Mucosa of rectum (tissue), 2 donors: ENCODE measurements around the gene CDH5.
A peak's percentile ranks its signal among the peaks of the same experiment; 100 is the strongest.

Experiments used
- H3K27ac ChIP-seq, 2 donors: one replicate each; pipeline ENCODE4 v1.7.0; 2013; ENCODE audit warnings: inconsistent platforms in 2 of 2, low read depth in 2 of 2, low read length in 2 of 2
- H3K27me3 ChIP-seq, 2 donors: one replicate each; pipeline ENCODE4 v1.7.0; 2013; ENCODE audit warnings: low read length in 2 of 2; ENCODE audit not compliant: control insufficient read depth in 2 of 2, insufficient read depth in 2 of 2
- H3K36me3 ChIP-seq, 2 donors: one replicate each; pipeline ENCODE4 v1.7.0; 2013; ENCODE audit warnings: low read length in 2 of 2; ENCODE audit not compliant: control insufficient read depth in 2 of 2, insufficient read depth in 2 of 2
- H3K4me1 ChIP-seq, 2 donors: one replicate each; pipeline ENCODE4 v1.7.0; 2013; ENCODE audit warnings: low read length in 2 of 2, mild to moderate bottlenecking in 1 of 2; ENCODE audit not compliant: control insufficient read depth in 2 of 2, insufficient read depth in 2 of 2
- H3K4me3 ChIP-seq, 2 donors: one replicate each; pipeline ENCODE4 v1.7.0; 2013; ENCODE audit warnings: low read length in 2 of 2
- H3K9ac ChIP-seq, 2 donors: one replicate each; pipeline ENCODE4 v1.7.0; 2013; ENCODE audit warnings: low read length in 2 of 2, low read depth in 1 of 2, mild to moderate bottlenecking in 1 of 2
- H3K9me3 ChIP-seq, 2 donors: one replicate each; pipeline ENCODE4 v1.7.0; 2013; ENCODE audit warnings: low read length in 2 of 2; ENCODE audit not compliant: control insufficient read depth in 2 of 2
- donor health status: healthy.
- donor health status: Normal muscosa, but diverticular disease.

Gene CDH5

GRCh38 chr16:66354034-66354909, 12.2 kb upstream of the CDH5 start:
- Histone ChIP-seq H3K9me3 (no peaks in the 10 kb centered on the region), H3K9ac (no peak overlapping the region), H3K27me3 (peaks cover 0 to 5% of the 10 kb centered on the region in 2 donors), H3K36me3 (no peaks in the 10 kb centered on the region), H3K4me1 (no peaks in the 10 kb centered on the region), H3K4me3 (no peak overlapping the region), H3K27ac (no peak overlapping the region)

DNA sequence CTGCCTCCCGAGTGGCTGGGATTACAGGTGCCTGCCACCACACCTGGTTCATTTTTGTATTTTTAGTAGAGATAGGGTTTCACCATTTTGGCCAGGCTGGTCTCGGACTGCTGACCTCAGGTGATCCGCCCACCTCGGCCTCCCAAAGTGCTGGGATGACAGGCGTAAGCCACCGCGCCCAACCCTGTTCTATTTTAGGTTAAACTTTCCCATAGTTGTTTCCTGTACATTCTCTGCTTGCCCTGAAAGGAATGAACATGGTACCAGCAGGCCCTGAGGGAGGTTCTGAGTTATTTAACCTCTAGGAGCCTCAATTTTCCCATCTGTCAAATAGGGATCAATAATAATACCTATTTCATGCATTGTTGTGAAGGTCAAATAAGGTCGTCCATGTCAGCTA, 11.0 kb upstream of the CDH5 start:
- Histone ChIP-seq H3K27ac (no peak overlapping the region), H3K9me3 (no peaks in the 10 kb centered on the region), H3K36me3 (no peaks in the 10 kb centered on the region), H3K27me3 (peaks cover 0 to 5% of the 10 kb centered on the region in 2 donors), H3K4me1 (no peaks in the 10 kb centered on the region), H3K9ac (no peak overlapping the region), H3K4me3 (no peak overlapping the region)

DNA sequence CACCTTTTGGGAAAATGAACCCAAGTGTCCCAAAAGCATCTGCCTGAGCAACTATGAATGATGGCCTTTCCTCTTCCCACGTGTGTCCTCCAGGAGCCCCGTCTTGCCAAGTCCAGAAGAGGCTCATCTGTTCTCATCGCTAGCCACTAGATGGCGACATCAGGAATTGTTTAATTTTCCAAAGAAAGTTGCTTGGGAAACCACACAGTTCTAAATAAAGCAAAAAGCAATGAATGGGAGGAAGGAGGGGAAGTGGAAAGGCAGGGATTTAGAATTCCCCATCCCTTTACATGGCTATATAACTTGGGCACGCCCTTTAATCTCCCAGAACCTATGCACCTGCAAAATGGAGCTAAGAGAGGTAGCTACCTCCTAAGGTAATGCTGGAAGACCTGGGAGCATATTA, 9.0 kb upstream of the CDH5 start:
- Histone ChIP-seq H3K9ac (no peak overlapping the region), H3K27ac (no peak overlapping the region), H3K4me3 (no peak overlapping the region), H3K4me1 (no peaks in the 10 kb centered on the region), H3K9me3 (no peaks in the 10 kb centered on the region), H3K27me3 (peaks cover 0 to 1% of the 10 kb centered on the region in 2 donors), H3K36me3 (no peaks in the 10 kb centered on the region)

DNA sequence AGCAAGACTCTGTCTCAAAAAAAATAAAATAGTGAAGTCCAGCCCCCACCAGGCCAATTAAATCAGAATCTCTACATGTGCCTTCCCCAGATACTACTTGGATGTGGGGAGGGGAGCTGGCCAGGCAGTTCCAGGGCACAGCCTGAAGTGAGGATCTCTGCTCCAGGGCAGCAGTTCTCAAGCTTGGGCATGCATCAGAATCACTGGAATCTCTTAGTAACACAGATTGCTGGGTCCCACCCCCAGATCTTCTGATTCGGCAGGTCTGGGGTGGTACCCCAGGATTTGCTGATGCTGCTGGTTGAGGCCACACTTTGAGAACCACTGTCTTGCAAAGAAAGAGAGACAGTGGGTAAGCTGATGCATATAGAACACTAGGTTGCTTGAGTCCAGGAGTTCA, 8.3 kb upstream of the CDH5 start:
- H3K4me1 ChIP-seq = no peaks in the 10 kb centered on the region
- H3K36me3 ChIP-seq = no peaks in the 10 kb centered on the region
- no peak overlapping the region for H3K4me3 ChIP-seq
- H3K27ac ChIP-seq = no peak overlapping the region
- no peaks in the 10 kb centered on the region for H3K9me3 ChIP-seq
- no peak overlapping the region for H3K9ac ChIP-seq
- peaks cover 0 to 2% of the 10 kb centered on the region in 2 donors for H3K27me3 ChIP-seq

GRCh38 chr16:66359012-66359411, 7.5 kb upstream of the CDH5 start:
- Histone ChIP-seq H3K27ac (no peak overlapping the region), H3K27me3 (peaks cover 0 to 3% of the 10 kb centered on the region in 2 donors), H3K9me3 (no peaks in the 10 kb centered on the region), H3K4me1 (no peaks in the 10 kb centered on the region), H3K9ac (no peak overlapping the region), H3K4me3 (no peak overlapping the region), H3K36me3 (no peaks in the 10 kb centered on the region)

- no peaks in the 10 kb centered on the region for H3K9me3 ChIP-seq
- peaks cover 3 to 4% of the 10 kb centered on the region in 2 donors for H3K4me1 ChIP-seq
- H3K4me3 ChIP-seq = no peak overlapping the region
- no peak overlapping the region for H3K27ac ChIP-seq
- H3K36me3 ChIP-seq = no peaks in the 10 kb centered on the region
- H3K27me3 ChIP-seq = peaks cover 0 to 3% of the 10 kb centered on the region in 2 donors
- H3K9ac ChIP-seq = peak overlapping the region in 1 of 2 donors; percentile 14
Observed at GRCh38 chr16:66359811-66360608, 6.5 kb upstream of the CDH5 start.

DNA sequence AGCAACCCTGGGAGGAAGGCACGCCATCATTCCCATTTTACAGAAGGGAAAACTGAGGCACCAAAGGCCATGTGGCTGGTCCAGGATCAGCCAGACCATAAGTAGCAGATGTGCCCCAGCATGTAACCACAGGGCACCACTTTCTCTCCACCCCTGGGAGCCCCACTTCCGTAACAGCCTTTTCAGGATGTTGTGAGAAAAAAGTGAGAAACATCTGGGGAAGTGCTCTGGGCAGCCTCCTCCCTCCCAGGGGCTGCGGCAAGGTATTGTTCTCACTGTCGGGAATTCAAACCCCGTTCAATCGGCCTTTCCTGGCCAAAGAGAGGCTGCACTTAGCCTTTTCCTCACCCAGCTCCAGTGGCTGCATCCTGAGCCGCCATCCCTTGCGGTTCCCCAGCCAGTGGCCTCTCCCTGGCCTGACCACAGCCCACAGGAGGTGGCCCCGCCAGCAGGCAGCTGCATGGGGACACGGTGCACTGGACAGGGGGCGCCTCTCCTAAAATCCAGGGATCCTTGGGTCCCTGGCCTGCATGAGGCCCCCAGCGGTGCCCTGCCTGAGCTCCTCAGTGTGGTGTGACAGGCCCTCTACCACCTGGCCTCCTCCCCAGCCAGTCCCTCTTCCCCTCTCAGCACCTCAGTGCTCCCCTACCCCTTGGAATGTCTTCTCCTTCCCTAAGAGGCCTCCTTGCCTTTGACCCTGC, 5.7 kb upstream of the CDH5 start:
- H3K9me3 ChIP-seq = no peaks in the 10 kb centered on the region
- H3K27ac ChIP-seq = peak overlapping the region in 1 of 2 donors; percentile 6
- H3K36me3 ChIP-seq = no peaks in the 10 kb centered on the region
- peaks cover 0 to 3% of the 10 kb centered on the region in 2 donors for H3K27me3 ChIP-seq
- H3K9ac ChIP-seq = no peak overlapping the region
- no peak overlapping the region for H3K4me3 ChIP-seq
- peaks cover 3 to 7% of the 10 kb centered on the region in 2 donors for H3K4me1 ChIP-seq

GRCh38 chr16:66361604-66362135, 4.8 kb upstream of the CDH5 start:
- Histone ChIP-seq H3K4me1 (peaks cover 3 to 7% of the 10 kb centered on the region in 2 donors), H3K27me3 (peaks cover 0 to 3% of the 10 kb centered on the region in 2 donors), H3K27ac (no peak overlapping the region)

GRCh38 chr16:66363211-66363777, 3.2 kb upstream of the CDH5 start:
- no peak overlapping the region for H3K27ac ChIP-seq
- H3K36me3 ChIP-seq = no peaks in the 10 kb centered on the region
- peaks cover 3 to 7% of the 10 kb centered on the region in 2 donors for H3K4me1 ChIP-seq
- H3K27me3 ChIP-seq = peaks cover 0 to 3% of the 10 kb centered on the region in 2 donors
- no peak overlapping the region for H3K9ac ChIP-seq
- H3K4me3 ChIP-seq = no peak overlapping the region
- H3K9me3 ChIP-seq = no peaks in the 10 kb centered on the region

More at GRCh38 chr16:66361604-66362135, 4.8 kb upstream of the CDH5 start:
- no peak overlapping the region for H3K9ac ChIP-seq
- no peaks in the 10 kb centered on the region for H3K36me3 ChIP-seq
- no peak overlapping the region for H3K4me3 ChIP-seq
- H3K9me3 ChIP-seq = no peaks in the 10 kb centered on the region
